Suprapubic skin (tissue), 4 donors: Measurements from ENCODE around the gene SP2. TPM values are rescaled to one million over a fixed set of nuclear protein-coding genes. Genes with fewer than 3 reads are reported as not detected.
"Not testable (repeated sequence)": the region's sequence is repeated elsewhere in the genome, so short reads cannot be mapped to it uniquely, and the experiment has no call there.

Experiments used
- DNase-seq, 2 donors: peaks; one replicate each; pipeline ENCODE4 v3.0.0-alpha.2; 2019; ENCODE audit warnings: low spot score in 2 of 2
- H3K27ac ChIP-seq: fragments of 200-600 bp; sonication (generic); one replicate; pipeline ENCODE4 v1.5.1; 2019
- H3K27me3 ChIP-seq: fragments of 200-600 bp; sonication (generic); one replicate; pipeline ENCODE4 v1.5.1; 2019
- H3K36me3 ChIP-seq: fragments of 200-600 bp; sonication (generic); one replicate; pipeline ENCODE4 v1.5.1; 2019
- H3K4me1 ChIP-seq: fragments of 200-600 bp; sonication (generic); one replicate; pipeline ENCODE4 v1.5.1; 2019
- H3K4me3 ChIP-seq: fragments of 200-600 bp; sonication (generic); one replicate; pipeline ENCODE4 v1.5.1; 2019; ENCODE audit warnings: mild to moderate bottlenecking
- H3K9me3 ChIP-seq: fragments of 200-600 bp; sonication (generic); one replicate; pipeline ENCODE4 v1.5.1; 2019
- EP300 ChIP-seq: sonication (generic); formaldehyde crosslinking; IDR thresholded peaks from one replicate; pipeline ENCODE4 v1.6.1; 2017; ENCODE audit warnings: antibody characterized with exemption
- POLR2A ChIP-seq, 2 donors: fragments of 450-650 bp; IDR thresholded peaks; one replicate each; pipeline ENCODE4 v1.6.1; 2017; ENCODE audit warnings: antibody characterized with exemption in 2 of 2, mild to moderate bottlenecking in 2 of 2, moderate library complexity in 2 of 2
- POLR2AphosphoS5 ChIP-seq, 3 donors: sonication (generic); formaldehyde crosslinking; IDR thresholded peaks; one replicate each; pipeline ENCODE4 v1.6.1; 2017; ENCODE audit warnings: antibody characterized with exemption in 3 of 3
- WGBS: methylation state at CpG from one replicate; pipeline ENCODE4 v1.1.5; 2018; 5-methylcytosine and 5-hydroxymethylcytosine counted together
- total RNA-seq, 4 donors: library from RNA; depleted of rRNA; stranded (reverse); fragments of >200 nt; gene quantifications; one replicate each; pipeline ENCODE4 v1.1.0, GENCODE V29; 2016
- TF ChIP-seq, protein P1 (sequence below), 2 donors: fragments of 200-600 bp in 1 of 2; fragments of 450-650 bp in 1 of 2; sonication (generic) in 1 of 2; IDR thresholded peaks; one replicate each; pipeline ENCODE4 v1.5.1; 2016 to 2019; ENCODE audit warnings: antibody characterized with exemption in 2 of 2, mild to moderate bottlenecking in 1 of 2, moderate library complexity in 1 of 2

Gene SP2
- total RNA-seq, 4 donors from 2014 or later = 6.9 to 12.7 (median 9.8) TPM

GRCh38 chr17:47928415-47928814, 32.4 kb downstream of the SP2 start:
- no peak for DNase-seq
- H3K36me3 ChIP-seq = peaks cover 62% of the 10 kb centered on the region
- peaks cover 11% of the 10 kb centered on the region for H3K4me1 ChIP-seq
- WGBS = 59% methylated on average over 2 of the region's 2 CpGs
- H3K27ac ChIP-seq = peak overlapping the region; percentile 55
- TF ChIP-seq POLR2A (IDR thresholded peaks at IDR 0.05) (no peak), EP300 (no peak), POLR2AphosphoS5 (IDR thresholded peaks at IDR 0.05) (no peak)
- TF ChIP-seq, protein P1, sequence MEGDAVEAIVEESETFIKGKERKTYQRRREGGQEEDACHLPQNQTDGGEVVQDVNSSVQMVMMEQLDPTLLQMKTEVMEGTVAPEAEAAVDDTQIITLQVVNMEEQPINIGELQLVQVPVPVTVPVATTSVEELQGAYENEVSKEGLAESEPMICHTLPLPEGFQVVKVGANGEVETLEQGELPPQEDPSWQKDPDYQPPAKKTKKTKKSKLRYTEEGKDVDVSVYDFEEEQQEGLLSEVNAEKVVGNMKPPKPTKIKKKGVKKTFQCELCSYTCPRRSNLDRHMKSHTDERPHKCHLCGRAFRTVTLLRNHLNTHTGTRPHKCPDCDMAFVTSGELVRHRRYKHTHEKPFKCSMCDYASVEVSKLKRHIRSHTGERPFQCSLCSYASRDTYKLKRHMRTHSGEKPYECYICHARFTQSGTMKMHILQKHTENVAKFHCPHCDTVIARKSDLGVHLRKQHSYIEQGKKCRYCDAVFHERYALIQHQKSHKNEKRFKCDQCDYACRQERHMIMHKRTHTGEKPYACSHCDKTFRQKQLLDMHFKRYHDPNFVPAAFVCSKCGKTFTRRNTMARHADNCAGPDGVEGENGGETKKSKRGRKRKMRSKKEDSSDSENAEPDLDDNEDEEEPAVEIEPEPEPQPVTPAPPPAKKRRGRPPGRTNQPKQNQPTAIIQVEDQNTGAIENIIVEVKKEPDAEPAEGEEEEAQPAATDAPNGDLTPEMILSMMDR (IDR thresholded peaks at IDR 0.05) = no peak
- no peaks in the 10 kb centered on the region for H3K27me3 ChIP-seq
- no peak overlapping the region for H3K4me3 ChIP-seq
- no peaks in the 10 kb centered on the region for H3K9me3 ChIP-seq

- TF ChIP-seq EP300 (no peak), POLR2AphosphoS5 (IDR thresholded peaks at IDR 0.05) (no peak), POLR2A (IDR thresholded peaks at IDR 0.05) (no peak)
- TF ChIP-seq, protein P1 (IDR thresholded peaks at IDR 0.05) = no peak
- H3K27ac ChIP-seq = peak overlapping the region; percentile 55
- WGBS = 57% methylated on average over 10 of the region's 10 CpGs
Observed at GRCh38 chr17:47929218-47930000, 33.4 kb downstream of the SP2 start.

GRCh38 chr17:47931848-47932247, 35.8 kb downstream of the SP2 start:
- no peaks in the 10 kb centered on the region for H3K9me3 ChIP-seq
- H3K27ac ChIP-seq = no peak overlapping the region
- peaks cover 11% of the 10 kb centered on the region for H3K4me1 ChIP-seq
- 89% methylated on average over 4 of the region's 4 CpGs for WGBS
- TF ChIP-seq EP300 (no peak), POLR2A (IDR thresholded peaks at IDR 0.05) (no peak), POLR2AphosphoS5 (IDR thresholded peaks at IDR 0.05) (no peak)
- TF ChIP-seq, protein P1 (IDR thresholded peaks at IDR 0.05) = no peak
- no peaks in the 10 kb centered on the region for H3K27me3 ChIP-seq
- no peak for DNase-seq
- no peak overlapping the region for H3K4me3 ChIP-seq
- H3K36me3 ChIP-seq = peaks cover 30% of the 10 kb centered on the region

More at GRCh38 chr17:47929218-47930000, 33.4 kb downstream of the SP2 start:
- no peaks in the 10 kb centered on the region for H3K9me3 ChIP-seq
- H3K36me3 ChIP-seq = peaks cover 52% of the 10 kb centered on the region
- H3K27me3 ChIP-seq = no peaks in the 10 kb centered on the region
- DNase-seq = no peak
- H3K4me3 ChIP-seq = no peak overlapping the region
- H3K4me1 ChIP-seq = peaks cover 11% of the 10 kb centered on the region

DNA sequence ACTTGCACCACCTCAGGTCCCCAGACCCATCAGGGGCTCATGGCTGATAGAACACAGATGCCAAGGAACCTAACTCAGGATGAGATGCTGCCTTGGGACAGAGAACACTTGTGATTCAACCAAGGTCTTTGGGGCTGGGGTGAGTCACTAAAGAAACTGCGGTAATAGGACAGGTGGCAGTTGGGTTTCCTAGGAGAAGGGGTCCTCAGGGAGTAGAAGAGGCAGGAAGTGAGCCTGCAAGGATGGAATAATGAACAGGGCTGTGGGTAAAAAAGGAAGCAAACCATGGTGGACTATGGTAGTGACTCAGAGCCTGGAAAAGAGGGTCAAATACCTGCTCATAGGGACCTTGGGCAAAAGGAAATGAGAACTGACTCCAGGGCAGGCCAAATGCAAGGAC, 38.8 kb downstream of the SP2 start:
- WGBS = 92% methylated on average over 1 of the region's 1 CpG
- Histone ChIP-seq H3K4me3 (no peak overlapping the region), H3K36me3 (peaks cover 7% of the 10 kb centered on the region), H3K9me3 (no peaks in the 10 kb centered on the region), H3K27me3 (no peaks in the 10 kb centered on the region), H3K27ac (no peak overlapping the region), H3K4me1 (peaks cover 3% of the 10 kb centered on the region)
- DNase-seq = no peak
- TF ChIP-seq EP300 (no peak), POLR2A (IDR thresholded peaks at IDR 0.05) (no peak), POLR2AphosphoS5 (IDR thresholded peaks at IDR 0.05) (no peak)
- TF ChIP-seq, protein P1 (IDR thresholded peaks at IDR 0.05) = no peak

DNA sequence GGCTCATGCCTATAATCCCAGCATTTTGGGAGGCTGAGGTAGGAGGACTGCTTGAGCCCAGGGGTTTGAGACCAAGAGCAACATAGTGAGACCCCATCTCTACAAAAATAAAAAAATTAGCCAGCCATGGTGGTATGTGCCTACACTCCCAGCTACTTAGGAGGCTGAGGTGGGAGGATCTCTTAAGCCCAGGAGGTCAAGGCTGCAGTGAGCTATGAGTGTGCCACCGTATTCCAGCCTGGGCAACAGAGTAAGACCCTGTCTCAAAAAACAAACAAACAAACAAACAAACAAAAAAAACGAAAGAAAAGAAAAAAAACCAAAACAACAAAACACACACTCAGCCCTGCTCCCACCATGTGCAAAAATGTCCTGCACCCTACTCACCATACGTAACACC, 39.4 kb downstream of the SP2 start:
- WGBS = 80% methylated on average over 3 of the region's 3 CpGs
- H3K27me3 ChIP-seq, H3K27ac ChIP-seq, DNase-seq, H3K9me3 ChIP-seq, H3K36me3 ChIP-seq, H3K4me1 ChIP-seq, H3K4me3 ChIP-seq: not testable (repeated sequence)
